Fibroblast of villous mesenchyme (primary cell): ENCODE data around the gene HMGCS1. TPM values are rescaled to one million over a fixed set of nuclear protein-coding genes. Genes with fewer than 3 reads are reported as not detected.
"Not testable (repeated sequence)": the region's sequence is repeated elsewhere in the genome, so short reads cannot be mapped to it uniquely, and the experiment has no call there.

Experiments used
- DNase-seq: peaks from one replicate; pipeline ENCODE4 v3.0.0-alpha.2; 2010; ENCODE audit warnings: low read depth
- H3K4me3 ChIP-seq: 2 replicates; pipeline ENCODE4 v1.5.1; 2011; ENCODE audit warnings: low read depth, mild to moderate bottlenecking, low read length
- CTCF ChIP-seq: IDR thresholded peaks from 2 replicates; pipeline ENCODE4 v1.5.1; 2012; ENCODE audit warnings: low read depth, mild to moderate bottlenecking, low read length; ENCODE audit not compliant: insufficient read depth
- total RNA-seq: library from RNA; depleted of rRNA; stranded (reverse); fragments of >200 nt; gene quantifications from 2 replicates; pipeline ENCODE4 v1.2.3, GENCODE V29; 2012

The HMGCS1 gene
- total RNA-seq, 1 donor, result 220 TPM

- no peak overlapping the region for H3K4me3 ChIP-seq
- no peak for DNase-seq
- TF ChIP-seq CTCF, result no peak
These were observed 22.5 kb upstream of the HMGCS1 start for GRCh38 chr5:43335681-43336080.

GRCh38 chr5:43332401-43332800, 19.2 kb upstream of the HMGCS1 start:
- DNase-seq, result no peak
- H3K4me3 ChIP-seq, result no peak overlapping the region
- TF ChIP-seq CTCF, result no peak

GRCh38 chr5:43325624-43326023, 12.4 kb upstream of the HMGCS1 start:
- not testable (repeated sequence) for H3K4me3 ChIP-seq, DNase-seq

- H3K4me3 ChIP-seq, DNase-seq: not testable (repeated sequence)
These were observed 10.3 kb upstream of the HMGCS1 start for GRCh38 chr5:43323488-43323887.

GRCh38 chr5:43320846-43321245, 7.6 kb upstream of the HMGCS1 start:
- DNase-seq, result no peak
- H3K4me3 ChIP-seq, result no peak overlapping the region
- no peak for TF ChIP-seq CTCF

- no peak for DNase-seq
- no peak for TF ChIP-seq CTCF
- no peak overlapping the region for H3K4me3 ChIP-seq
These were observed 3.2 kb upstream of the HMGCS1 start for GRCh38 chr5:43316421-43316820.

GRCh38 chr5:43315682-43316081, 2.5 kb upstream of the HMGCS1 start:
- no peak for TF ChIP-seq CTCF
- DNase-seq, result no peak
- no peak overlapping the region for H3K4me3 ChIP-seq

- no peak overlapping the region for H3K4me3 ChIP-seq
- no peak for TF ChIP-seq CTCF
- DNase-seq, result no peak
These were observed 2.1 kb upstream of the HMGCS1 start for GRCh38 chr5:43315263-43315662.
